Amniotic stem cell (primary cell): ENCODE data around the gene PHLPP1.

Source experiments
- DNase-seq: peaks from one replicate; lab custom pipeline; 2025; lab: John Stamatoyannopoulos, UW

The PHLPP1 gene

GRCh38 chr18:62810682-62811081, 95.3 kb downstream of the PHLPP1 start:
- DNase-seq, result no peak

GRCh38 chr18:62811674-62812073, 96.3 kb downstream of the PHLPP1 start:
- DNase-seq, result no peak

GRCh38 chr18:62812242-62812641, 96.9 kb downstream of the PHLPP1 start:
- DNase-seq, result no peak

GRCh38 chr18:62812876-62813275, 97.5 kb downstream of the PHLPP1 start:
- no peak for DNase-seq

- DNase-seq, result no peak
Observed at GRCh38 chr18:62814132-62814759, 98.9 kb downstream of the PHLPP1 start.

- DNase-seq, result no peak
Observed at GRCh38 chr18:62825382-62825781, 110.0 kb downstream of the PHLPP1 start.

GRCh38 chr18:62827397-62827796, 112.1 kb downstream of the PHLPP1 start:
- DNase-seq, result no peak

GRCh38 chr18:62828091-62828640, 112.8 kb downstream of the PHLPP1 start:
- no peak for DNase-seq

GRCh38 chr18:62828852-62829251, 113.5 kb downstream of the PHLPP1 start:
- DNase-seq, result no peak

GRCh38 chr18:62829936-62830335, 114.6 kb downstream of the PHLPP1 start:
- no peak for DNase-seq

GRCh38 chr18:62832282-62832681, 116.9 kb downstream of the PHLPP1 start:
- DNase-seq, result no peak

GRCh38 chr18:62833494-62833893, 118.2 kb downstream of the PHLPP1 start:
- DNase-seq, result no peak

- no peak for DNase-seq
Observed at GRCh38 chr18:62834715-62835114, 119.4 kb downstream of the PHLPP1 start.

- DNase-seq, result no peak
Observed at GRCh38 chr18:62837011-62837410, 121.7 kb downstream of the PHLPP1 start.

- DNase-seq, result no peak
Observed at GRCh38 chr18:62838475-62839098, 123.2 kb downstream of the PHLPP1 start.

GRCh38 chr18:62839874-62840713, 124.8 kb downstream of the PHLPP1 start:
- DNase-seq, result no peak

- no peak for DNase-seq
Observed at GRCh38 chr18:62841405-62841804, 126.1 kb downstream of the PHLPP1 start.

GRCh38 chr18:62842898-62843297, 127.6 kb downstream of the PHLPP1 start:
- no peak for DNase-seq

- DNase-seq, result no peak
Observed at GRCh38 chr18:62844850-62845643, 129.7 kb downstream of the PHLPP1 start.

- DNase-seq, result no peak
Observed at GRCh38 chr18:62846313-62846712, 131.0 kb downstream of the PHLPP1 start.

- DNase-seq, result no peak
Observed at GRCh38 chr18:62847081-62847480, 131.7 kb downstream of the PHLPP1 start.

GRCh38 chr18:62848946-62849345, 133.6 kb downstream of the PHLPP1 start:
- no peak for DNase-seq
